NB4 (cell line): Measurements from ENCODE around the gene MOB3B.

Source experiments
- CTCF ChIP-seq: IDR thresholded peaks from one replicate; pipeline ENCODE4 v1.5.1; 2012; ENCODE audit warnings: low read depth, low read length
- MYC ChIP-seq: IDR thresholded peaks from 2 replicates; pipeline ENCODE4 v1.6.1; 2011; ENCODE audit warnings: low read depth, low read length
- POLR2A ChIP-seq: IDR thresholded peaks from 2 replicates; pipeline ENCODE4 v1.6.1; 2011; ENCODE audit warnings: mild to moderate bottlenecking; ENCODE audit not compliant: insufficient read length; ENCODE audit errors: extremely low read depth

- TF ChIP-seq CTCF (no peak), POLR2A (no peak), MYC (no peak)
Observed at GRCh38 chr9:27407491-27407890, 122.1 kb downstream of the MOB3B start.
